HCT116 (cell line): ENCODE measurements around the gene HFE. TPM values are rescaled to one million over a fixed set of nuclear protein-coding genes. Genes with fewer than 3 reads are reported as not detected.
A peak's percentile ranks its signal among the peaks of the same experiment; 100 is the strongest.

Experiments
- ATAC-seq: fragments of 200-7000 bp; cut with Tn5 transposase; 2 replicates; pipeline ENCODE4 v1.9.1; 2020; ENCODE audit warnings: mild to moderate bottlenecking, moderate library complexity
- BruUV-seq: library from RNA; stranded (reverse); fragments of 400-500 nt; replicated peaks from 2 replicates; lab custom pipeline; 2021; lab: Mats Ljungman, UMichigan
- CTCF ChIA-PET: fragments of 300-600 bp; sonication (Branson Sonifier 250); formaldehyde crosslinking; loops from one replicate; lab custom pipeline; 2021; ENCODE audit warnings: antibody characterized with exemption; lab: Charles Lee
- POLR2A ChIA-PET: fragments of 300-600, 350-600 bp; sonication (Branson Sonifier 250); formaldehyde crosslinking; loops from one replicate; lab custom pipeline; 2021; ENCODE audit warnings: antibody characterized with exemption; lab: Charles Lee
- RAD21 ChIA-PET, 2 experiments: fragments of 300-600 bp; sonication (Branson Sonifier 250); formaldehyde crosslinking; loops; one replicate each; lab custom pipeline; 2023; ENCODE audit warnings: low total read pairs in 2 of 2; ENCODE audit not compliant: uncharacterized antibody in 2 of 2, unreplicated experiment in 2 of 2, low non-redundant PET in 1 of 2; lab: Charles Lee
- DNase-seq: peaks from one replicate; pipeline ENCODE4 v3.0.0-alpha.2; 2010; ENCODE audit warnings: low read depth, low spot score
- H2AFZ ChIP-seq: fragments of 200-600 bp; shearing (Covaris generic), sonication (generic); 2 replicates; pipeline ENCODE4 v1.6.1; 2017; ENCODE audit warnings: low read depth, mixed run types, mixed read lengths, antibody characterized with exemption, low read length; ENCODE audit not compliant: poor library complexity, severe bottlenecking
- H3K27ac ChIP-seq: 2 replicates; pipeline ENCODE4 v1.5.1; 2012; ENCODE audit warnings: low read depth, low read length
- H3K27me3 ChIP-seq: fragments of 200-600 bp; sonication (generic); 2 replicates; pipeline ENCODE4 v1.6.1; 2016; ENCODE audit warnings: mixed run types, low read length, mixed read lengths; ENCODE audit not compliant: insufficient read depth
- H3K36me3 ChIP-seq, 2 experiments: fragments of 200-500 bp in 1 of 2; fragments of 200-600 bp in 1 of 2; sonication (Bioruptor generic) in 1 of 2; sonication (generic) in 1 of 2; 2 replicates each; pipeline versions ENCODE4 v1.5.1 to v1.6.1; 2014 to 2016; ENCODE audit warnings: low read length in 2 of 2, inconsistent platforms in 1 of 2, mixed read lengths in 1 of 2, mixed run types in 1 of 2; ENCODE audit not compliant: insufficient read depth in 2 of 2, control insufficient read depth in 1 of 2
- H3K4me1 ChIP-seq, 2 experiments: fragments of 200-600 bp in 1 of 2; sonication (generic) in 1 of 2; 2 replicates each; pipeline versions ENCODE4 v1.5.1 to v1.6.1; 2012 to 2017; ENCODE audit warnings: low read length in 2 of 2, inconsistent platforms in 1 of 2, mild to moderate bottlenecking in 1 of 2, mixed read lengths in 1 of 2, mixed run types in 1 of 2, moderate library complexity in 1 of 2; ENCODE audit not compliant: insufficient read depth in 2 of 2, control insufficient read depth in 1 of 2
- H3K4me2 ChIP-seq: fragments of 200-600 bp; sonication (generic); 2 replicates; pipeline ENCODE4 v1.6.1; 2017; ENCODE audit warnings: mixed run types, low read length, mixed read lengths
- H3K4me3 ChIP-seq, 2 experiments: fragments of 200-600 bp in 1 of 2; sonication (generic) in 1 of 2; replicated peaks in 1 of 2; 2 replicates each; pipeline ENCODE4 v1.5.1; 2011 to 2016; ENCODE audit warnings: low read length in 2 of 2, control low read depth in 1 of 2, low read depth in 1 of 2, mild to moderate bottlenecking in 1 of 2, mixed read lengths in 1 of 2, mixed run types in 1 of 2
- H3K79me2 ChIP-seq: fragments of 200-600 bp; sonication (generic); 2 replicates; pipeline ENCODE4 v1.6.1; 2017; ENCODE audit warnings: mild to moderate bottlenecking, mixed run types, low read length, moderate library complexity, mixed read lengths; ENCODE audit not compliant: insufficient read depth
- H3K9ac ChIP-seq: fragments of 200-600 bp; sonication (generic); 2 replicates; pipeline ENCODE4 v1.6.1; 2016; ENCODE audit warnings: low read length, mixed read lengths
- H3K9me2 ChIP-seq: fragments of 200-600 bp; sonication (generic), shearing (Covaris generic); 2 replicates; pipeline ENCODE4 v1.6.1; 2017; ENCODE audit warnings: mixed run types, mild to moderate bottlenecking, moderate library complexity; ENCODE audit not compliant: insufficient read depth
- H3K9me3 ChIP-seq, 2 experiments: fragments of 200-500 bp in 1 of 2; fragments of 200-600 bp in 1 of 2; sonication (Bioruptor generic) in 1 of 2; sonication (generic) in 1 of 2; 2 replicates each; pipeline ENCODE4 v1.6.1; 2014 to 2017; ENCODE audit warnings: low read length in 2 of 2, mixed read lengths in 2 of 2, inconsistent platforms in 1 of 2, low read depth in 1 of 2, mild to moderate bottlenecking in 1 of 2, mixed run types in 1 of 2, moderate library complexity in 1 of 2; ENCODE audit not compliant: control insufficient read depth in 1 of 2, insufficient read depth in 1 of 2
- H4K20me1 ChIP-seq: fragments of 200-600 bp; sonication (generic), shearing (Covaris generic); 2 replicates; pipeline ENCODE4 v1.6.1; 2017; ENCODE audit warnings: mixed run types, mild to moderate bottlenecking, moderate library complexity; ENCODE audit not compliant: insufficient read depth
- CBX3 ChIP-seq: IDR thresholded peaks from 2 replicates; pipeline ENCODE4 v1.6.1; 2012; ENCODE audit warnings: low read depth
- CTCF ChIP-seq, 3 experiments: fragments of 200-600 bp in 1 of 3; sonication (generic) in 1 of 3; IDR thresholded peaks in 2 of 3; conservative IDR thresholded peaks in 1 of 3; 2 replicates each; pipeline ENCODE4 v1.5.1; 2012 to 2017; ENCODE audit warnings: low read depth in 2 of 3, low read length in 2 of 3, antibody characterized with exemption in 1 of 3, borderline replicate concordance in 1 of 3, control low read depth in 1 of 3, mild to moderate bottlenecking in 1 of 3, mixed read lengths in 1 of 3, mixed run types in 1 of 3, moderate library complexity in 1 of 3; ENCODE audit not compliant: insufficient read depth in 1 of 3
- ELF1 ChIP-seq: IDR thresholded peaks from 2 replicates; pipeline ENCODE4 v1.6.1; 2012; ENCODE audit warnings: low read depth, borderline replicate concordance
- EZH2 ChIP-seq: fragments of 200-600 bp; sonication (generic); IDR thresholded peaks from 2 replicates; pipeline ENCODE4 v1.6.1; 2017; ENCODE audit warnings: antibody characterized with exemption, mixed run types
- JUND ChIP-seq: IDR thresholded peaks from 2 replicates; pipeline ENCODE4 v1.6.1; 2012
- SIN3A ChIP-seq: IDR thresholded peaks from 2 replicates; pipeline ENCODE4 v1.6.1; 2012; ENCODE audit warnings: low read depth
- SRF ChIP-seq: IDR thresholded peaks from 2 replicates; pipeline ENCODE4 v1.6.1; 2012; ENCODE audit warnings: low read depth
- TCF7L2 ChIP-seq: IDR thresholded peaks from 2 replicates; pipeline ENCODE4 v1.7.0; 2011; ENCODE audit warnings: borderline replicate concordance, inconsistent platforms; ENCODE audit not compliant: insufficient read depth, insufficient read length; ENCODE audit errors: extremely low read depth
- YY1 ChIP-seq: IDR thresholded peaks from 2 replicates; pipeline ENCODE4 v1.6.1; 2011; ENCODE audit warnings: low read length, low read depth, moderate library complexity, mild to moderate bottlenecking; ENCODE audit not compliant: insufficient replicate concordance; ENCODE audit errors: extremely low read depth
- ZBTB33 ChIP-seq: IDR thresholded peaks from 2 replicates; pipeline ENCODE4 v1.6.1; 2011; ENCODE audit warnings: mild to moderate bottlenecking, low read length, moderate library complexity; ENCODE audit not compliant: insufficient replicate concordance; ENCODE audit errors: extremely low read depth
- ZNF274 ChIP-seq: fragments of 200-500 bp; sonication (Bioruptor generic); IDR thresholded peaks from 2 replicates; pipeline ENCODE4 v1.6.1; 2014; ENCODE audit warnings: mild to moderate bottlenecking, low read depth, low read length, inconsistent platforms
- intact Hi-C: fragments of 100-400 bp; cut with micrococcal nuclease; formaldehyde crosslinking; loops from 2 replicates; pipeline ENCODE4 v1.10.0; 2022
- total RNA-seq: library from RNA; stranded (reverse); gene quantifications from one replicate; pipeline ENCODE4 v1.2.1, GENCODE V29; 2021; ENCODE audit not compliant: unreplicated experiment
- TF ChIP-seq, protein P1 (sequence below): IDR thresholded peaks from 2 replicates; pipeline ENCODE4 v1.6.1; 2012; ENCODE audit warnings: low read depth

The HFE gene
- total RNA-seq, 1 experiment from 2014 or later: 9.8 TPM

GRCh38 chr6:26054781-26055718 is 32.2 kb upstream of the HFE start (continued):
- TF ChIP-seq CTCF (IDR thresholded peaks at IDR 0.05 in 2 of 3, conservative IDR thresholded peaks at IDR 0.05 in 1 of 3; ENCODE audit: borderline replicate concordance in 1 of 3, insufficient read depth in 1 of 3, low read depth in 2 of 3, low read length in 2 of 3): 0 out of 6 replicates have a peak, but pooled peaks of 1 of the 3 experiments have one; percentile 5
- peak; percentile 71 for TF ChIP-seq JUND

DNA sequence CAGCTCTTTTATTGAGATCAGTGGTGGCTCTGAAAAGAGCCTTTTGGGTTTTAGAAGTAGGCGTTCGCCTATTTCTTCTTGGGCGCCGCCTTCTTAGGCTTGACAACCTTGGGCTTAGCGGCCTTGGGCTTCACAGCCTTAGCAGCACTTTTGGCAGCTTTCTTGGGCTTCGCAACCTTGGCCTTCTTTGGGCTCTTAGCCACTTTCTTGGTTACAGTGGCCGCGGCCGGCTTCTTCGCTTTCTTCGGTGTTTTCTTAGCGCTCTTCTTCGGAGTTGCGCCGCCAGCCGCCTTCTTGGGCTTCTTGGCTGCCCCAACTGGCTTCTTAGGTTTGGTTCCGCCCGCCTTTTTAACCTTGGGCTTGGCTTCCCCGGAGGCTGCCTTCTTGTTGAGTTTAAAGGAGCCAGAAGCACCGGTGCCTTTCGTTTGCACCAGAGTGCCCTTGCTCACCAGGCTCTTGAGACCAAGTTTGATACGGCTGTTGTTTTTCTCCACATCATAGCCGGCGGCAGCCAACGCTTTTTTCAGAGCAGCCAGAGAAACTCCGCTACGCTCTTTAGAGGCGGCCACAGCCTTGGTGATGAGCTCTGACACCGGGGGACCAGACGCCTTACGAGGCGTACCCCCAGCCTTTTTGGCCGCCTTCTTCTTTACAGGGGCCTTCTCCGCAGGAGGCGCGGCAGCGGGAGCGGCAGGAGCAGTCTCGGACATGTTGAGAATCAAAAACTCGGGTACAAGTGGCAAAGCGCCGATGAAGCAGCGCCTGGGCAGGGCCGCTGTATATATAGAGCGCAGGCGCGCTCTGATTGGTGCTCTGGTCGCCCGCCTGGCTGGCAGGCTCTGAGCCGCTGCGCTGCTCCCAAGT is 31.3 kb upstream of the HFE start:
- RAD21 ChIA-PET: no interaction called here
- TF ChIP-seq ZNF274: no peak
- TF ChIP-seq, protein P1, sequence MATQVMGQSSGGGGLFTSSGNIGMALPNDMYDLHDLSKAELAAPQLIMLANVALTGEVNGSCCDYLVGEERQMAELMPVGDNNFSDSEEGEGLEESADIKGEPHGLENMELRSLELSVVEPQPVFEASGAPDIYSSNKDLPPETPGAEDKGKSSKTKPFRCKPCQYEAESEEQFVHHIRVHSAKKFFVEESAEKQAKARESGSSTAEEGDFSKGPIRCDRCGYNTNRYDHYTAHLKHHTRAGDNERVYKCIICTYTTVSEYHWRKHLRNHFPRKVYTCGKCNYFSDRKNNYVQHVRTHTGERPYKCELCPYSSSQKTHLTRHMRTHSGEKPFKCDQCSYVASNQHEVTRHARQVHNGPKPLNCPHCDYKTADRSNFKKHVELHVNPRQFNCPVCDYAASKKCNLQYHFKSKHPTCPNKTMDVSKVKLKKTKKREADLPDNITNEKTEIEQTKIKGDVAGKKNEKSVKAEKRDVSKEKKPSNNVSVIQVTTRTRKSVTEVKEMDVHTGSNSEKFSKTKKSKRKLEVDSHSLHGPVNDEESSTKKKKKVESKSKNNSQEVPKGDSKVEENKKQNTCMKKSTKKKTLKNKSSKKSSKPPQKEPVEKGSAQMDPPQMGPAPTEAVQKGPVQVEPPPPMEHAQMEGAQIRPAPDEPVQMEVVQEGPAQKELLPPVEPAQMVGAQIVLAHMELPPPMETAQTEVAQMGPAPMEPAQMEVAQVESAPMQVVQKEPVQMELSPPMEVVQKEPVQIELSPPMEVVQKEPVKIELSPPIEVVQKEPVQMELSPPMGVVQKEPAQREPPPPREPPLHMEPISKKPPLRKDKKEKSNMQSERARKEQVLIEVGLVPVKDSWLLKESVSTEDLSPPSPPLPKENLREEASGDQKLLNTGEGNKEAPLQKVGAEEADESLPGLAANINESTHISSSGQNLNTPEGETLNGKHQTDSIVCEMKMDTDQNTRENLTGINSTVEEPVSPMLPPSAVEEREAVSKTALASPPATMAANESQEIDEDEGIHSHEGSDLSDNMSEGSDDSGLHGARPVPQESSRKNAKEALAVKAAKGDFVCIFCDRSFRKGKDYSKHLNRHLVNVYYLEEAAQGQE: no peak
- TF ChIP-seq SIN3A: peak; percentile 99
- peak; percentile 55 for TF ChIP-seq CBX3
- peak; percentile 87 for TF ChIP-seq ZBTB33
- no peak for TF ChIP-seq ELF1
- no peak for TF ChIP-seq EZH2
- peak; percentile 16; the same call in 1 of the 2 replicates for TF ChIP-seq SRF
- peak; percentile 75 for TF ChIP-seq YY1
- TF ChIP-seq TCF7L2: no peak

More for the DNA sequence above, 31.3 kb upstream of the HFE start:
- BruUV-seq: TSS peak; percentile 97
- Histone ChIP-seq H3K9ac (peak overlapping the region; percentile 95), H2AFZ (no peak overlapping the region), H3K27ac (peak overlapping the region; percentile 85), H3K4me1 (peaks cover 41 to 68% of the 10 kb centered on the region in 2 experiments), H3K27me3 (no peaks in the 10 kb centered on the region), H3K4me3 (peak overlapping the region; percentile 52 to 73), H4K20me1 (no peaks in the 10 kb centered on the region), H3K9me3 (no peaks in the 10 kb centered on the region), H3K36me3 (no peaks in the 10 kb centered on the region), H3K79me2 (no peaks in the 10 kb centered on the region), H3K4me2 (peak overlapping the region; percentile 90), H3K9me2 (no peaks in the 10 kb centered on the region)
- CTCF ChIA-PET: interaction anchor here (0.6 to 1.6 kb wide), 3 partner anchors 30 to 49 kb away, joined by 3 to 5 read pairs (median 3); no protein-coding TSS in a partner anchor
- POLR2A ChIA-PET: interaction anchor here (0.7 to 4.8 kb wide), 25 partner anchors 10 to 1837 kb away, joined by 3 to 80 read pairs (median 4); a partner anchor contains a TSS
- intact Hi-C loops: loop anchor here (1.0 to 10.0 kb wide), 5 partner anchors 24 to 1839 kb away; a partner anchor contains a TSS
- ATAC-seq (peak; percentile 71), DNase-seq (peak; percentile 84)
